ENCODE measurements around the gene RFTN1. TPM values are rescaled to one million over a fixed set of nuclear protein-coding genes. Genes with fewer than 3 reads are reported as not detected.

The RFTN1 gene
- total and polyA plus RNA-seq, 2 of the 8 experiments (the other 6 are each of a cell fraction or from before 2014, with no cell fraction given): 4.6 to 6.7 TPM

- no peak for TF ChIP-seq CHD7 (IDR thresholded peaks at IDR 0.05; ENCODE audit: insufficient replicate concordance, low read length)
Observed at GRCh38 chr3:16486951-16487480, 26.5 kb downstream of the RFTN1 start (continued).

Measured in H1 (cell line).